Fibroblast of lung (primary cell): ENCODE measurements around the gene UGT1A3. TPM values are rescaled to one million over a fixed set of nuclear protein-coding genes. Genes with fewer than 3 reads are reported as not detected.
"Not testable (repeated sequence)": the region's sequence is repeated elsewhere in the genome, so short reads cannot be mapped to it uniquely, and the experiment has no call there.

ENCODE experiments used
- DNase-seq, 2 donors: peaks; one replicate each; pipeline versions ENCODE4 v3.0.0 to v3.0.0-alpha.2; 2010; ENCODE audit warnings: low read depth in 2 of 2
- H2AFZ ChIP-seq: 2 replicates; pipeline ENCODE4 v1.5.1; 2012; ENCODE audit warnings: low read length, control low read depth, inconsistent platforms
- H3K27ac ChIP-seq: 2 replicates; pipeline ENCODE4 v1.5.1; 2011; ENCODE audit warnings: low read length, control low read depth; ENCODE audit not compliant: insufficient read depth
- H3K27me3 ChIP-seq: 2 replicates; pipeline ENCODE4 v1.5.1; 2011; ENCODE audit warnings: mild to moderate bottlenecking, low read length; ENCODE audit not compliant: control insufficient read depth, insufficient read depth
- H3K36me3 ChIP-seq: 2 replicates; pipeline ENCODE4 v1.5.1; 2011; ENCODE audit warnings: low read length; ENCODE audit not compliant: control insufficient read depth, insufficient read depth
- H3K4me1 ChIP-seq: 2 replicates; pipeline ENCODE4 v1.5.1; 2011; ENCODE audit warnings: low read length; ENCODE audit not compliant: control insufficient read depth, insufficient read depth; ENCODE audit errors: extremely low read depth
- H3K4me2 ChIP-seq: 2 replicates; pipeline ENCODE4 v1.5.1; 2011; ENCODE audit warnings: low read length, control low read depth; ENCODE audit not compliant: insufficient read depth; ENCODE audit errors: extremely low read depth
- H3K4me3 ChIP-seq, 4 experiments: fragments of 200-600 bp in 1 of 4; sonication (generic) in 1 of 4; replicated peaks in 1 of 4; 2 replicates each; pipeline ENCODE4 v1.5.1; 2011 to 2016; ENCODE audit warnings: low read length in 4 of 4, low read depth in 3 of 4, mild to moderate bottlenecking in 3 of 4, control low read depth in 2 of 4, inconsistent platforms in 1 of 4, mixed read lengths in 1 of 4; ENCODE audit not compliant: insufficient read depth in 1 of 4; ENCODE audit errors: control extremely low read depth in 1 of 4
- H3K79me2 ChIP-seq: 2 replicates; pipeline ENCODE4 v1.5.1; 2012; ENCODE audit warnings: mild to moderate bottlenecking, low read length, inconsistent platforms; ENCODE audit not compliant: control insufficient read depth, insufficient read depth
- H3K9ac ChIP-seq: 2 replicates; pipeline ENCODE4 v1.5.1; 2011; ENCODE audit warnings: mild to moderate bottlenecking, low read length, control low read depth; ENCODE audit not compliant: insufficient read depth
- H3K9me3 ChIP-seq: 2 replicates; pipeline ENCODE4 v1.5.1; 2012; ENCODE audit warnings: low read depth, low read length; ENCODE audit not compliant: control insufficient read depth, insufficient read depth
- H4K20me1 ChIP-seq: 2 replicates; pipeline ENCODE4 v1.5.1; 2011; ENCODE audit warnings: low read length; ENCODE audit not compliant: control insufficient read depth, insufficient read depth; ENCODE audit errors: extremely low read depth
- EZH2 ChIP-seq: IDR thresholded peaks from 2 replicates; pipeline ENCODE4 v1.5.1; 2012; ENCODE audit warnings: low read length, control low read depth, mild to moderate bottlenecking; ENCODE audit errors: missing control alignments
- polyA plus RNA-seq, 2 donors: library from polyadenylated mRNA; depleted of rRNA in 1 of 2; stranded (reverse) in 1 of 2; unstranded in 1 of 2; fragments of >200 nt; gene quantifications; 2 replicates each; pipeline ENCODE4 v1.2.1, GENCODE V29; 2011 to 2012; ENCODE audit warnings: missing spikeins in 1 of 2
- total RNA-seq: library from RNA; depleted of rRNA; stranded (reverse); fragments of >200 nt; gene quantifications from 2 replicates; pipeline ENCODE4 v1.2.1, GENCODE V29; 2014
- TF ChIP-seq, protein P1 (sequence below), 2 donors: IDR thresholded peaks in 1 of 2; conservative IDR thresholded peaks in 1 of 2; 1 replicate in 1 of 2; 2 replicates in 1 of 2; pipeline ENCODE4 v1.5.1; 2011 to 2012; ENCODE audit warnings: low read length in 2 of 2, control low read depth in 1 of 2, inconsistent platforms in 1 of 2, low read depth in 1 of 2, mild to moderate bottlenecking in 1 of 2

The UGT1A3 gene
- total and polyA plus RNA-seq, 2 donors (not counting 1 experiment from before 2014, with no cell fraction given), result not detected

- Histone ChIP-seq H2AFZ (no peak overlapping the region), H3K4me2 (no peak overlapping the region), H3K36me3 (no peaks in the 10 kb centered on the region), H3K4me1 (no peaks in the 10 kb centered on the region), H3K27ac (no peak overlapping the region), H3K79me2 (no peaks in the 10 kb centered on the region), H3K9ac (no peak overlapping the region), H3K27me3 (no peaks in the 10 kb centered on the region), H4K20me1 (no peaks in the 10 kb centered on the region), H3K9me3 (no peaks in the 10 kb centered on the region), H3K4me3 (no peak overlapping the region)
- peak in 1 of 2 donors; percentile 78 for DNase-seq
- TF ChIP-seq, protein P1, sequence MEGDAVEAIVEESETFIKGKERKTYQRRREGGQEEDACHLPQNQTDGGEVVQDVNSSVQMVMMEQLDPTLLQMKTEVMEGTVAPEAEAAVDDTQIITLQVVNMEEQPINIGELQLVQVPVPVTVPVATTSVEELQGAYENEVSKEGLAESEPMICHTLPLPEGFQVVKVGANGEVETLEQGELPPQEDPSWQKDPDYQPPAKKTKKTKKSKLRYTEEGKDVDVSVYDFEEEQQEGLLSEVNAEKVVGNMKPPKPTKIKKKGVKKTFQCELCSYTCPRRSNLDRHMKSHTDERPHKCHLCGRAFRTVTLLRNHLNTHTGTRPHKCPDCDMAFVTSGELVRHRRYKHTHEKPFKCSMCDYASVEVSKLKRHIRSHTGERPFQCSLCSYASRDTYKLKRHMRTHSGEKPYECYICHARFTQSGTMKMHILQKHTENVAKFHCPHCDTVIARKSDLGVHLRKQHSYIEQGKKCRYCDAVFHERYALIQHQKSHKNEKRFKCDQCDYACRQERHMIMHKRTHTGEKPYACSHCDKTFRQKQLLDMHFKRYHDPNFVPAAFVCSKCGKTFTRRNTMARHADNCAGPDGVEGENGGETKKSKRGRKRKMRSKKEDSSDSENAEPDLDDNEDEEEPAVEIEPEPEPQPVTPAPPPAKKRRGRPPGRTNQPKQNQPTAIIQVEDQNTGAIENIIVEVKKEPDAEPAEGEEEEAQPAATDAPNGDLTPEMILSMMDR (conservative IDR thresholded peaks at IDR 0.05 in 1 of 2, IDR thresholded peaks at IDR 0.05 in 1 of 2; ENCODE audit: low read depth in 1 of 2, low read length in 2 of 2), result no peak
- no peak for TF ChIP-seq EZH2
Observed at GRCh38 chr2:233746475-233747282, 17.8 kb downstream of the UGT1A3 start.

- no peak for TF ChIP-seq EZH2
- TF ChIP-seq, protein P1 (conservative IDR thresholded peaks at IDR 0.05 in 1 of 2, IDR thresholded peaks at IDR 0.05 in 1 of 2; ENCODE audit: low read depth in 1 of 2, low read length in 2 of 2), result no peak
- Histone ChIP-seq H3K9ac (no peak overlapping the region), H3K9me3 (no peaks in the 10 kb centered on the region), H2AFZ (no peak overlapping the region), H3K4me2 (no peak overlapping the region), H4K20me1 (no peaks in the 10 kb centered on the region), H3K36me3 (no peaks in the 10 kb centered on the region), H3K27ac (no peak overlapping the region), H3K4me3 (no peak overlapping the region), H3K27me3 (no peaks in the 10 kb centered on the region), H3K4me1 (no peaks in the 10 kb centered on the region), H3K79me2 (no peaks in the 10 kb centered on the region)
- DNase-seq, result no peak
Observed at GRCh38 chr2:233747283-233747544, 18.4 kb downstream of the UGT1A3 start.

DNA sequence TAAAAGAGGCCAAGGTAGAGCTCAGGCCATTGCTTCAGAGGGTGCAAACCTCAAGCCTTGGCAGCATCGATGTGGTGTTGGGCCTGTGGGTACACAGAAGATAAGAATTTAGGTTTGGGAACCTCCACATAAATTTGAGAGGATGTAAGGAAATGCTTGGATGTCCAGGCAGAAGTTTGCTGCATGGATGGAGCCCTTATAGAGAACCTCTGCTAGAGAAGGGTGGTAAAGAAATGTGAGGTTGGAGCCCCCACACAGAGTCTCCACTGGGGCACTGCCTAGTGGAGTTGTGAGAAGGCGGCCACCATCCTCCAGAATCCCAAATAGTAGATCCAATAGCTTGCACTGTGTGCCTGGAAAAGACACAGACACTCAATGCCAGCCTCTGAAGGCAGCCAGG lies 21.8 kb downstream of the UGT1A3 start:
- not testable (repeated sequence) for H3K27ac ChIP-seq, H3K79me2 ChIP-seq, H3K9ac ChIP-seq, DNase-seq, H3K9me3 ChIP-seq, H3K27me3 ChIP-seq, H3K4me1 ChIP-seq, H3K4me2 ChIP-seq, H3K36me3 ChIP-seq, H4K20me1 ChIP-seq, H3K4me3 ChIP-seq, H2AFZ ChIP-seq

DNA sequence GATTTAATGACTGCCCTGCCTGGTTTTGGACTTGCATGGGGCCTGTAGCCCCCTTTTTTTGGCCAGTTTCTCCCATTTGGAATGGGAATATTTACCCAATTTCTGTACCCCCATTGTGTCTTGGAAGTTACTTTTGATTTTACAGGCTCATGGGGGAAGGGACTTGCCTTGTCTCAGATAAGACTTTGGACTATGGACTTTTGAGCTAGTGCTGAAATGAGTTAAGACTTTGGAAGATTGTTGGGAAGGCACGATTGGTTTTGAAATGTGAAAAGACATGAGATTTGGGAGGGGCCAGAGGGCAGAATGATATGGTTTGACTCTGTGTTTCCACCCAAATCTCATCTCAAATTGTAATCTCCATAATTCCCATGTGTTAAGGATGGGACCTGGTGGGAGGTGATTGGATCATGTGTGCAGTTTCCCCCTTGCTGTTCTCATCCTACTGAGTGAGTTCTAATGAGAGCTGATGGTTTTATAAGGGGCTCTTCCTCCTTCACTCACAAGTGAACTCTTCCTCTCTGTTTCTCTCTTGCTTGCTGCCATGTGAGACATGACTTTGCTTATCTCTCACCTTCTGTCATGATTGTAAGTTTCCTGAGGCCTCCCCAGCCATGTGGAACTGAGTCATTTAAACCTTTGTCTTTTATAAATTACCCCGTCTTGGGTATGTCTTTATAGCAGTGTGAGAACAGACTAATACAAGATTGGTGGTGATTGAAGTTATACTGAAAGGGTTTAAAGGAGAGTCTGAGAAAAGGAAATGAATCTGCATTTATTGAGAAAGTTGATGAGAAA lies 22.6 kb downstream of the UGT1A3 start:
- H3K4me1 ChIP-seq, H3K9ac ChIP-seq, DNase-seq, H3K4me2 ChIP-seq, H3K4me3 ChIP-seq, H2AFZ ChIP-seq, H3K27ac ChIP-seq, H3K36me3 ChIP-seq, H3K9me3 ChIP-seq, H3K27me3 ChIP-seq, H3K79me2 ChIP-seq, H4K20me1 ChIP-seq: not testable (repeated sequence)
